ENCODE results near the gene STK32B.

The STK32B gene

GRCh38 chr4:5503336-5503936, 452.2 kb downstream of the STK32B start (continued):
- TF ChIP-seq INSM2 (tag by site-specific recombination; IDR thresholded peaks at IDR 0.05) (no peak), MYNN (tag by site-specific recombination; IDR thresholded peaks at IDR 0.05; ENCODE audit: borderline replicate concordance) (no peak), ZNF521 (tag by site-specific recombination; IDR thresholded peaks at IDR 0.05) (no peak), ZBTB10 (tag by site-specific recombination; IDR thresholded peaks at IDR 0.05) (no peak), TCF7L2 (IDR thresholded peaks at IDR 0.05; ENCODE audit: borderline replicate concordance, low read depth, low read length) (no peak), BCL11A (tag by site-specific recombination; IDR thresholded peaks at IDR 0.05; ENCODE audit: low read depth) (no peak), ZNF266 (tag by site-specific recombination; IDR thresholded peaks at IDR 0.05; ENCODE audit: low read depth) (no peak), AEBP2 (tag by site-specific recombination; IDR thresholded peaks at IDR 0.05; ENCODE audit: borderline replicate concordance) (no peak), ZNF747 (tag by site-specific recombination; IDR thresholded peaks at IDR 0.05) (no peak), ZNF670 (tag by site-specific recombination; IDR thresholded peaks at IDR 0.05; ENCODE audit: low read depth) (no peak), ZNF175 (tag by site-specific recombination; IDR thresholded peaks at IDR 0.05) (no peak), ZNF10 (tag by site-specific recombination; IDR thresholded peaks at IDR 0.05) (no peak)

GRCh38 chr4:5504486-5504885, 453.2 kb downstream of the STK32B start:
- no peak for TF ChIP-seq ZNF10 (tag by site-specific recombination; IDR thresholded peaks at IDR 0.05)
- TF ChIP-seq ZNF600 (tag by site-specific recombination; IDR thresholded peaks at IDR 0.05): no peak
- no peak for TF ChIP-seq ZNF266 (tag by site-specific recombination; IDR thresholded peaks at IDR 0.05; ENCODE audit: low read depth)
- no peak for TF ChIP-seq INSM2 (tag by site-specific recombination; IDR thresholded peaks at IDR 0.05)
- TF ChIP-seq ZNF169 (tag by site-specific recombination; IDR thresholded peaks at IDR 0.05): no peak
- TF ChIP-seq ZNF692 (tag by site-specific recombination; IDR thresholded peaks at IDR 0.05): no peak
- no peak for TF ChIP-seq SALL2 (tag by site-specific recombination; IDR thresholded peaks at IDR 0.05; ENCODE audit: borderline replicate concordance)
- no peak for TF ChIP-seq FEZF1 (tag by site-specific recombination; IDR thresholded peaks at IDR 0.05)
- ChIA-PET POLR2A (no interaction called here), CTCF (no interaction called here)
- no peak overlapping the region for H3K4me3 ChIP-seq (ENCODE audit: low read depth, low read length)
- H3K27ac ChIP-seq (ENCODE audit: extremely low read depth, low read depth, low read length): no peak overlapping the region
- H3K4me1 ChIP-seq (ENCODE audit: control insufficient read depth, insufficient read depth, low read length): no peaks in the 10 kb centered on the region
- no peaks in the 10 kb centered on the region for H3K9me3 ChIP-seq (ENCODE audit: control insufficient read depth, insufficient read depth, low read depth, low read length)
- no peaks in the 10 kb centered on the region for H3K36me3 ChIP-seq (ENCODE audit: control insufficient read depth in 2 of 2, insufficient read depth in 1 of 2, low read length in 2 of 2)

Measured in HEK293 (cell line).